Endothelial cell of umbilical vein (primary cell): ENCODE results near the gene MT1G. TPM values are rescaled to one million over a fixed set of nuclear protein-coding genes. Genes with fewer than 3 reads are reported as not detected.
A peak's percentile ranks its signal among the peaks of the same experiment; 100 is the strongest.

Experiments
- BruUV-seq: library from RNA; stranded (reverse); fragments of 400-500 nt; replicated peaks from 2 replicates; lab custom pipeline; 2021; lab: Mats Ljungman, UMichigan
- CTCF ChIA-PET: fragments of 300-600, 350-600 bp; sonication (Branson Sonifier 250); formaldehyde crosslinking; loops from one replicate; lab custom pipeline; 2021; ENCODE audit warnings: antibody characterized with exemption, inconsistent platforms; lab: Charles Lee
- POLR2A ChIA-PET: fragments of 300-600, 350-600 bp; sonication (Branson Sonifier 250); formaldehyde crosslinking; loops from one replicate; lab custom pipeline; 2021; ENCODE audit warnings: antibody characterized with exemption, inconsistent platforms; lab: Charles Lee
- DNase-seq: peaks from one replicate; pipeline ENCODE4 v3.0.0-alpha.2; 2011; ENCODE audit warnings: low read depth, low spot score
- FAIRE-seq: peaks from 2 replicates; lab custom pipeline; 2011; peaks lifted over from hg19 to GRCh38; lab: Jason Lieb, UNC
- H2AFZ ChIP-seq: 2 replicates; pipeline ENCODE4 v1.6.0; 2012; ENCODE audit warnings: low read depth, low read length, control low read depth, inconsistent platforms
- H3K27ac ChIP-seq: 2 replicates; pipeline ENCODE4 v1.5.1; 2011; ENCODE audit warnings: low read depth, mild to moderate bottlenecking, control low read depth, low read length, moderate library complexity; ENCODE audit not compliant: insufficient read depth
- H3K27me3 ChIP-seq, 2 experiments: 2 replicates each; pipeline versions ENCODE4 v1.6.0 to v1.6.1; 2011; ENCODE audit warnings: low read length in 2 of 2, mixed read lengths in 1 of 2; ENCODE audit not compliant: control insufficient read depth in 2 of 2, insufficient read depth in 2 of 2
- H3K36me3 ChIP-seq, 2 experiments: 2 replicates in 1 of 2; 3 replicates in 1 of 2; pipeline ENCODE4 v1.5.1; 2011; ENCODE audit warnings: low read length in 2 of 2, mild to moderate bottlenecking in 1 of 2, moderate library complexity in 1 of 2; ENCODE audit not compliant: control insufficient read depth in 2 of 2, insufficient read depth in 2 of 2; ENCODE audit errors: extremely low read depth in 1 of 2
- H3K4me1 ChIP-seq: 3 replicates; pipeline ENCODE4 v1.5.1; 2011; ENCODE audit warnings: mild to moderate bottlenecking, low read length; ENCODE audit not compliant: control insufficient read depth, insufficient read depth; ENCODE audit errors: extremely low read depth
- H3K4me2 ChIP-seq: 2 replicates; pipeline ENCODE4 v1.6.1; 2011; ENCODE audit warnings: low read length, control low read depth, mixed read lengths; ENCODE audit not compliant: insufficient read depth
- H3K4me3 ChIP-seq, 3 experiments: fragments of 200-600 bp in 1 of 3; sonication (generic), shearing (Covaris generic) in 1 of 3; replicated peaks in 1 of 3; 2 replicates each; pipeline ENCODE4 v1.5.1; 2011 to 2016; ENCODE audit warnings: control low read depth in 3 of 3, low read length in 3 of 3, mild to moderate bottlenecking in 2 of 3, inconsistent platforms in 1 of 3, low read depth in 1 of 3, moderate library complexity in 1 of 3; ENCODE audit not compliant: insufficient read depth in 1 of 3
- H3K79me2 ChIP-seq: 2 replicates; pipeline ENCODE4 v1.6.0; 2012; ENCODE audit warnings: low read length, inconsistent platforms; ENCODE audit not compliant: control insufficient read depth, insufficient read depth
- H3K9ac ChIP-seq: replicated peaks from 2 replicates; pipeline ENCODE3; 2011; ENCODE audit warnings: low read length, control low read depth; ENCODE audit not compliant: insufficient read depth; ENCODE audit errors: extremely low read depth
- H3K9me1 ChIP-seq: replicated peaks from 3 replicates; pipeline ENCODE4 v1.6.0; 2011; ENCODE audit warnings: mild to moderate bottlenecking, low read length; ENCODE audit not compliant: control insufficient read depth, insufficient read depth; ENCODE audit errors: extremely low read depth
- H3K9me3 ChIP-seq: replicated peaks from 2 replicates; pipeline ENCODE4 v1.5.1; 2012; ENCODE audit warnings: low read length, inconsistent platforms; ENCODE audit not compliant: control insufficient read depth, insufficient read depth
- H4K20me1 ChIP-seq: replicated peaks from 2 replicates; pipeline ENCODE3; 2011; ENCODE audit warnings: mild to moderate bottlenecking, low read length; ENCODE audit not compliant: control insufficient read depth, insufficient read depth; ENCODE audit errors: extremely low read depth
- CTCF ChIP-seq, 2 donors: IDR thresholded peaks; 1 replicate in 1 of 2; 2 replicates in 1 of 2; pipeline ENCODE4 v1.5.1; 2011; ENCODE audit warnings: low read length in 2 of 2, mild to moderate bottlenecking in 2 of 2, moderate library complexity in 2 of 2, control low read depth in 1 of 2, inconsistent platforms in 1 of 2, low read depth in 1 of 2; ENCODE audit not compliant: insufficient read depth in 1 of 2; ENCODE audit errors: extremely low read depth in 1 of 2
- EZH2 ChIP-seq: IDR thresholded peaks from 2 replicates; pipeline ENCODE4 v1.6.1; 2012; ENCODE audit warnings: borderline replicate concordance, low read depth, mild to moderate bottlenecking, moderate library complexity, low read length, inconsistent platforms; ENCODE audit not compliant: severe bottlenecking
- FOS ChIP-seq: IDR thresholded peaks from 2 replicates; pipeline ENCODE4 v1.6.1; 2011; ENCODE audit warnings: mild to moderate bottlenecking, low read length, moderate library complexity, borderline replicate concordance; ENCODE audit not compliant: insufficient read depth
- GATA2 ChIP-seq: IDR thresholded peaks from 2 replicates; pipeline ENCODE4 v1.7.0; 2011; ENCODE audit warnings: low read depth, mild to moderate bottlenecking, moderate library complexity, mixed read lengths, low read length; ENCODE audit not compliant: insufficient read length, insufficient read depth
- JUN ChIP-seq: IDR thresholded peaks from 2 replicates; pipeline ENCODE4 v1.6.1; 2011; ENCODE audit warnings: borderline replicate concordance, low read depth; ENCODE audit not compliant: insufficient read length, insufficient read depth
- MAX ChIP-seq: IDR thresholded peaks from 2 replicates; pipeline ENCODE4 v1.6.1; 2011; ENCODE audit not compliant: insufficient read depth, insufficient read length
- MYC ChIP-seq: IDR thresholded peaks from one replicate; pipeline ENCODE4 v1.6.1; 2011; ENCODE audit warnings: mild to moderate bottlenecking, low read depth, low read length
- POLR2A ChIP-seq: IDR thresholded peaks from 2 replicates; pipeline ENCODE4 v1.6.1; 2012; ENCODE audit warnings: low read depth, mild to moderate bottlenecking, control low read depth, low read length
- POLR2AphosphoS5 ChIP-seq: IDR thresholded peaks from 2 replicates; pipeline ENCODE4 v1.6.1; 2012; ENCODE audit warnings: low read depth, mild to moderate bottlenecking, control low read depth, low read length, moderate library complexity; ENCODE audit not compliant: insufficient read depth
- dilution Hi-C: fragments of 300-500 bp; cut with MboI; formaldehyde crosslinking; loops from one replicate; pipeline ENCODE4 v1.15.0; 2019; ENCODE audit warnings: low sequenced_read_pairs; ENCODE audit not compliant: extremely low pct_ligation_motif_present
- intact Hi-C: fragments of 100-400 bp; cut with micrococcal nuclease; formaldehyde crosslinking; loops from one replicate; pipeline ENCODE4 v1.10.0; 2022
- polyA plus RNA-seq, 4 experiments: library from polyadenylated mRNA; depleted of rRNA in 3 of 4; stranded (reverse) in 3 of 4; unstranded in 1 of 4; fragments of >200 nt; gene quantifications; 2 replicates each; pipeline versions ENCODE4 v1.2.1 to v1.2.3, GENCODE V29; 2011 to 2012; ENCODE audit warnings: missing spikeins in 1 of 4
- total RNA-seq: library from RNA; stranded (reverse); gene quantifications from 2 replicates; pipeline ENCODE4 v1.2.3, GENCODE V29; 2021

The MT1G gene
- total and polyA plus RNA-seq, 2 donors (not counting 3 experiments of a cell fraction or from before 2014, with no cell fraction given), result not detected

GRCh38 chr16:56631832-56632155 is 36.1 kb downstream of the MT1G start:
- CTCF ChIA-PET, result interaction anchor here (1.0 to 2.5 kb wide), 3 partner anchors 28 to 39 kb away, joined by 3 to 14 read pairs (median 6); no protein-coding TSS in a partner anchor
- POLR2A ChIA-PET, result no interaction called here
- H3K9me1 ChIP-seq, result no peaks in the 10 kb centered on the region
- H3K27me3 ChIP-seq, result peaks cover 25 to 28% of the 10 kb centered on the region in 2 experiments
- H3K9me3 ChIP-seq, result no peaks in the 10 kb centered on the region
- H3K79me2 ChIP-seq, result no peaks in the 10 kb centered on the region
- no peak for FAIRE-seq
- intact Hi-C loops (no loop called here), dilution Hi-C loops (no loop called here)
- H2AFZ ChIP-seq, result peak overlapping the region; percentile 61
- BruUV-seq, result no TSS peak
- H3K27ac ChIP-seq, result no peak overlapping the region
- peaks cover 20% of the 10 kb centered on the region for H3K4me1 ChIP-seq
- H3K4me3 ChIP-seq, result peak overlapping the region in 2 of 3 experiments; percentile 2 to 42
- H3K36me3 ChIP-seq, result no peaks in the 10 kb centered on the region
- H3K4me2 ChIP-seq, result peak overlapping the region; percentile 83
- H3K9ac ChIP-seq, result no peak overlapping the region
- no peaks in the 10 kb centered on the region for H4K20me1 ChIP-seq
- TF ChIP-seq MYC (no peak), POLR2A (no peak), POLR2AphosphoS5 (no peak), FOS (no peak), GATA2 (no peak), EZH2 (no peak), CTCF (IDR thresholded peaks at IDR 0.05; ENCODE audit: extremely low read depth in 1 of 2, insufficient read depth in 1 of 2, low read depth in 1 of 2, low read length in 2 of 2) (no peak), MAX (no peak), JUN (no peak)
- no peak for DNase-seq
